8988T (cell line): ENCODE results near the gene PRDM16.
A peak's percentile ranks its signal among the peaks of the same experiment; 100 is the strongest.

Source experiments
- DNase-seq: peaks from one replicate; pipeline ENCODE4 v3.0.0; 2011

The PRDM16 gene

DNA sequence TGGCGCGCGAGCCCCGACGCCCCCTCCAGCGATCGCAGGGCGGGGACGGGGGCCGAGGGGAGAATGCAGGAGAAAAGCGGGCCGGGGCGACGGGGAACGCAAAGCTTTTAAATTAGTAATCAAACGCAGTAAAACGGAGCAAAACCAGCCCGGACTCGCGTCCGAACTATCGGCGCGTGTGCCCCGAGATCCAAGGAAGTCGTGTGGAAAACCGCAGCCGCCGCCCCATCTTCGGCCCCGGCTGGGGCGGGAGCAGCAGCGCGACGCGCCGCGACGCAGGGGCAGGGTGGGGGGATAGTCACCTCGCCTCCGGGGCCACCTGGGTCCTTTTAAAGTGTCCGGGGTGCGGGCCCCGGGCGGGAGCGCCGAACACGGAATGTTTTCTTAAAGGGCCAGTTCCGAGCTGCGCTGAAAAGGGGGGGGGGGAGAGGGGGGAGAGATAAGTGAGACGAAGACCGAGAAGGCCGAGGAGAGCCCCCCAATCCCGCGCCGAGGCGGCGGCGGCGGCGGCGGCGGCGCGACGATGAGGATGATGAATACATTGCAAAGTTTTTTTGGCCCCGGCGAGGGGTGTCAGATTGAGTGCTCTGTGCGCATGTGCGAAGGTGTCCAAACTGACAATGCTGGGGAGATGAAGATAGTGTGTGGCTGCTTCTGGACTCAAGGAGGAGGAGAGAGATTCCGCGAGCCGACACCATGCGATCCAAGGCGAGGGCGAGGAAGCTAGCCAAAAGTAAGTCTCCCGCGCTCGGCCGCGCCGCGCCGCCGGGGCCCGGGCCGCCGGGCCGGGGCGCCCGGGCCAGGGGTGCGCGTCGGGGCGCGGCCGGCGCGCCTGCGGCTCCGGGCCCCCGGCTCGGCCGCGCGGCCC, at the start of gene PRDM16:
PRDM16 (plus strand) TSS at position 640 of the 868 bp plus-strand sequence; CDS start at position 697, 57 bp downstream.
- DNase-seq: peak; percentile 83

DNA sequence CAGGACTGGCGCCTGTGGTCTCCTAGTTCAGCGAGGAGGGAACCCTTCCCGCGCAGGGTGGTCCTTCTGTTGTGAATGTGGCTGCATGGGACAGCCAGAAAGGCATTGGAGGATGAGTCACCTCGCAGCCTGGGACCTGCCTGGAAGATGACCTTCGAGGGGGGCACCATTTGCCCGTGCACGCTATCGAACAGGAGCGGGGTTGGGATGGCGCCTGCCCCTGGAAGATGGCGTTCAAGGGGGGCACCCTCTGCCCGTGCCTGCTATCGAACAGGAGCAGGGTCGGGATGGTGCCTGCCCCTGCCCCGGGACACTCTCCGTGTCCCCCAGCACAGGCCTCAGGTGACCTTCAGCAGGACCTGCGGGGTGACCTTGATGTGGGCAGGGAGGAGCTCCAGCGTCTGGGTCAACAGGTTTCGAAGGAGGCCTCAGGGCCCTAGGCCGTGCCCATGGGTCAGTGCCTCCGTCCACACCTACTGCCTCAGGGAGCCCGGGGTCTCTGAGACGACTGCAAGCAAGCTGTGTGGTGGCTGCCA, 49.4 kb upstream of the PRDM16 start:
- DNase-seq: no peak

DNA sequence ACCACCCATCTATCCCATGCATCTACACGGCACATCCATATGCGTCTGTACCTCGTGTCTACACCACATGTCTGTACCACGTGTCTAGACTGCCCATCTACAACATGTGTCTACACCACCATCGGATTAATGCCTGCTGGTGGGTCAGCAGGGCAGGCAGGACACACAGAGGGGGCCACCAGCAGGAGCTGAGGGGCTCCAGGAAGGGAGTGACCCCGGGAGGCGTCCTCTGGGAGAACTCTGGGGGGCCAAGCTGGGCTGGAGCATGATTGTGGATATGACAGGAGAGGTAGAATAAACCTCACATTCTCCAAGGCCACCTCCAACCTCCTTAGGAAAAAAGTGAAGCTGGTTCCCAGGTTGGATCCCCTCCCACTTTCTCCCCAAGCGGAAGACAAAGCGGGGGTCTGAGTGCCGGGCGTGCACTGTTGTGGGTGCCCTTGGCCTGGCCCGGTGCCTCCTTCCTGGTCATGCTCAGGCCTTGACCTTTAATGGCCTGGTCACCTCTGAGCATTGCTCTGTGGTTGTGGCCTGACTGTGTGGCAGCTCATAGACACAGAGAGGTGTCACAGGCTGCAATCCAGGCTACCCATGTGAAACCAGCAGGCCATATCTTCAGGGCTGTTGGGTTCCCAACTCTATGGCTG, 48.6 kb upstream of the PRDM16 start:
- DNase-seq: no peak

GRCh38 chr1:3021233-3021671, 47.8 kb upstream of the PRDM16 start, which contains the start of gene ACTRT2:
ACTRT2 (plus strand) TSS chr1:3021467; CDS start chr1:3021687, 220 bp downstream.
- no peak for DNase-seq

GRCh38 chr1:3021801-3022401, 47.1 kb upstream of the PRDM16 start:
- no peak for DNase-seq

DNA sequence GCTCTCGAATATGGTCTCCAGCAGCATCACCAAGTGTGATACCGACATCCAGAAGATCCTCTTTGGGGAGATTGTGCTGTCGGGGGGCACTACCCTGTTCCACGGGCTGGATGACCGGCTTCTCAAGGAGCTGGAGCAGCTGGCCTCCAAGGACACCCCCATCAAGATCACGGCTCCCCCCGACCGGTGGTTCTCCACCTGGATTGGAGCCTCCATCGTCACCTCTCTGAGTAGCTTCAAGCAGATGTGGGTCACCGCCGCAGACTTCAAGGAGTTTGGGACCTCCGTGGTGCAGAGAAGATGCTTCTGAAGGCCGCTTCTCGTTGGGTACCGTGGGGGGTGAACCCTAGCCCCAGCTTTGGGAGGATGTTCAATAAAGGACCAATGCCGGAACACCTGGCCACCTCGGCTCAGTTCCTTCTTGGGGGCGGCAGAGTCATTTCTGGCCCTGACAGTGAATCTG, 46.5 kb upstream of the PRDM16 start:
- no peak for DNase-seq

DNA sequence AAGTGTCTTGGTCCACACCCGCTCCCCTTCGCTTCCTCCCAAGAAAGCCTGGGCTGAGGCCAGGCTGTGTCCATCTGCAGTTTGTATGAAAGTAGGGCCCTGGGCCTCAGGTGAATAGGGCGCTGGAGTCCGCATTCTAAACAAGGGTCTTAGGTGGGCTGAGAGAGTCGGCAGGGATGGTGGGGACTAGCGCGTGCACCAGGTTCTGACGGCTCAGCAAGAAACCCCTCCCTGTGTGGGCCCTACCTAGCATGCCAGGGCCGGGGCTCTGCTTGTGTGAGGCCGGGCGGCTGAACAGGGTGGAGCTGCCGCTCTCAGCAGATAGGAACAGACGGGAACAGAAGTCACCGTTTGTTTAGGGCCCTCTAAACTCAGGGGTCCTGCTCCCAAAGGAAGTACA, 46.0 kb upstream of the PRDM16 start:
- DNase-seq: no peak

DNA sequence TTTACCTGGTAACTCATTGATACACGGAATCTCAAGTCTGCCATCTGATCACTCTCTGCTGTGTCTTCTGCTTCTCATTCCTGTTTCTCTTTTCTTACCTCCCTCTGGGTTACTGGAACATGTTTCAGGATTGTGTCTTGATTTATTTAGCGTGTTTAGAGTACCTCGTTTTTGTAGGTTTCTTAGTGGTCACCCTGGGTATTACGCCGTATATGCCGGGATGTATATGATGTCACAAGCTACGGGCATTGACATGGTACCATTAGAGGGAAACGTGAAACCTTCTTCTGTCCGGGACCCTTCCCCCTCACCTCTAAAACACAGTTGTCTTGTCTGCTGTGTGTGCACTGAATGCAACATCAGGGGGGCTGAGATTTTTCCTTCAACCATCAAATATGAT, 45.0 kb upstream of the PRDM16 start:
- no peak for DNase-seq

DNA sequence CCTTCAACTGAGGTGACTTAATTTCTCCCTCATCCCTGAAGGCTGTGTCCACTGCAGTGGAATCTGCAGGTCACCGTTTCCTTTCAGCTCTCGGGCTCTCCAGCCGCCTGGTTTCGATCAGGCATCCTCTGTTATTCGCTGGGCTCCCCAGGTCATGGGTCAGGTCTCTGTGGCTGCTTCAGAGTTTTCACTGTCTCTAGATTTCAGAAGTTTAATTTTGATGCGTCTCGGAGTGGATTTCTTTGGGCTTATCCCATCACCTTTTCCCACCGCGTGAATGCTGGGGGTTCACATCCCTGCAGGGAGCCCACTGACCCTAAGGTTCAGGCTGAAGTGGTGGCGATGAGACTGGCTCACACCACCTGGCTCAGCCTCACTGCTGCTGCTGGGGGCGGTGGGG, 44.4 kb upstream of the PRDM16 start:
- DNase-seq: no peak

DNA sequence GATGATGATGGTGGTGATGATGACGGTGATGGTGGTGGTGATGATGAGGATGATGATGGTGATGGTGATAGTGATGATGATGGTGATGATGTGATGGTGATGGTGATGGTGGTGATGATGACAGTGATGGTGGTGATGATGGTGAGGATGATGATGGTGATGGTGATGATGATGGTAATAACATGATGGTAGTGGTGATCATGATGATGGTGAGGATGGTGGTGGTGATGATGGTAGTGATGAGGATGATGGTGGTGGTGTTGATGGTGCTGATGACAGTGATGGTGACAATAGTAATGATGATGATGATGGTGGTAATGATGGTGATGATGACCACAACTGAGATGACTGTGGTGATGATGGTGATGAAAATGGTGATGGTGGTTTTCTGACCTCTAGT, 42.9 kb upstream of the PRDM16 start:
- DNase-seq: no peak

DNA sequence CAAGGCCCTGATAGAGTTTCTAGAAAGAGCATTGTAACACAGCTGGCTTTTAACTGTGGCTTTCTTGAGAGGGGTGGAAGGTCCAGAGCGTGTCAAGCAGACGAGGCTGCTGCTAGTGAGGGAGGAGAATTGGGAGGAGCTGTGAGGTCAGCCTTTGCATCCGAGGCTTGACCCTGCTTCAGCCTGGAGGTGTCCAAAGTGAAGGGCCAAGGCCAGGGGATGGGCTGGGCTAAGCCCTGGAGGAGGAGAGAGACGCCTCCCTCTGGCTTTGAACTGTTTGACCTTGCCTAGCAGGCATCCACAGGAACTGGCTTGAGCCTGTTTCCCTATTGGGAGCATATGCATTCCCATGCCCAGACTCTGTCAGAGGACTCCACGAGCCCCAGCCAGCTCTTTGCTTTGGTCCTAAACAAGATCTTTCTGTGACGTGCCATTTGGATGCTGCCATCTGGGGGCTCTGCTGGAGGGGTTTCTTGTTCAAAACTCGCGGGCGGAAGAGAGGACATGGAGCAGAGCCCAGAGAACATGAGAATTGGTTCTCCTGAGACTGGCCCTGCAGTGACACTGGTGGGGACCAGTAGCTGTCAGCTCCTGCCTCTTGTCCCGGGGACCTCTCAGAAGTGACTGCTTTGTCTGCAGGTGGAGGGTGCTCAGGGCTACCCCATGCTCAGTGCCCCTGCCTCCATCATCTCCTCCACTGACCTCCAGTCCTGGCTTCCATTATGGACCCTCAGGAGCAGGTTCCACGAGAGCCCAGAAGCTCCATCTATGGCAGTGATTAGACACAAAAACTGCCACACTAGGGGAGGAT, 42.2 kb upstream of the PRDM16 start:
- DNase-seq: no peak

- no peak for DNase-seq
These were observed 41.2 kb upstream of the PRDM16 start for GRCh38 chr1:3027611-3028371.

DNA sequence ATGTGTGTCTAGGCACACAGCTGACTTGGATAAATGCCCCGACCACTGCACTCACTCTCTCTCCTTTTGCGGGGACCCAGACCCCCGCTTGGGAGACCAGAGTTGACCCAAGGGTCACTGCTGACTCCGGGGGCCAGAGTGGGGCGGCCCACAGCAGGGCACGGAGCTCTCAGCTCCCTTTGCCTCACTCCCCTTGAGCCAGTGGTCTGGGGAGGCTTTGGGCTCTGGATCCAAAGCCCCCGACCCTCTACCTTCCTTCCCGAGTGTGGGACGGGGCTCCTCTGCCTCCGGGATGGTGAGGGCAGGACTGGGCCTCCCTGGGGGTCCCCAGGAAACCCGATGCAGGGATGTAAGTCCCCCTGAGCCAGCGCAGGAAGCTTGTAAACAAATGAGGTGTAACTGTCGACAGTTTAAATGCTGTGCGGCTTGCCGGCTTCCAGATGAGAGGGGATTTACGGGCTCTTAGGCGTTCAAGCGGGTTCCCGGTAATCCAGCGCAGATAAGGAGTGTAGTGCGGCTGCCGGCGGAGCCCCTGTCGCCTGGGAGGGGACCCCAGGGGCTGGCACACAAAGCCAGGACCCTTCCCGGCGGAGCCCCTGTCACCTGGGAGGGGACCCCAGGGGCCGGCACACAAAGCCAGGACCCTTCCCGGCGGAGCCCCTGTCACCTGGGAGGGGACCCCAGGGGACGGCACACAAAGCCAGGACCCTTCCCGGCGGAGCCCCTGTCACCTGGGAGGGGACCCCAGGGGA, 40.3 kb upstream of the PRDM16 start:
- no peak for DNase-seq

DNA sequence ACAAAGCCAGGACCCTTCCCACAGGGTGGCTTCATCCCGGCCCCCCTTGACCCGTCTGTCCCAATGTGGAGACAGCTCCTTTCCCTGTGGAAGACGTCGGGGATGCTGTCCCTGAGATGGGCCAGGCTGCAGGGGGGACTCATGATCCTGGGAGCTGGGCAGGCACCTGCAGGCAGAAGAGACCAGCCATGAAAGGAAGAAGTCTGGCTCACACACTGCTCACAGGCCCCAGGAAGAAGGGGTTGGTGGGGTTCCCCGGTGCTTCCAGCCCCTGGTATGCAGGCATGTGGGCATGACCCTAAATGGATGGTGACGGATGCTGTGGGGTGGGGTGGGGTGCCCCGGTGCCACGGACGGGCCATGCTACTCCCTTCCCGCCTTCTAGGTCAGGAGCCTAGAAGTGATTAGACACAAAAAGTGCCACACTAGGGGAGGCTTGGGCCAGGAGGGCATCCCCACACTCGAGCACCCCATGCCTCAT, 39.5 kb upstream of the PRDM16 start:
- DNase-seq: no peak

DNA sequence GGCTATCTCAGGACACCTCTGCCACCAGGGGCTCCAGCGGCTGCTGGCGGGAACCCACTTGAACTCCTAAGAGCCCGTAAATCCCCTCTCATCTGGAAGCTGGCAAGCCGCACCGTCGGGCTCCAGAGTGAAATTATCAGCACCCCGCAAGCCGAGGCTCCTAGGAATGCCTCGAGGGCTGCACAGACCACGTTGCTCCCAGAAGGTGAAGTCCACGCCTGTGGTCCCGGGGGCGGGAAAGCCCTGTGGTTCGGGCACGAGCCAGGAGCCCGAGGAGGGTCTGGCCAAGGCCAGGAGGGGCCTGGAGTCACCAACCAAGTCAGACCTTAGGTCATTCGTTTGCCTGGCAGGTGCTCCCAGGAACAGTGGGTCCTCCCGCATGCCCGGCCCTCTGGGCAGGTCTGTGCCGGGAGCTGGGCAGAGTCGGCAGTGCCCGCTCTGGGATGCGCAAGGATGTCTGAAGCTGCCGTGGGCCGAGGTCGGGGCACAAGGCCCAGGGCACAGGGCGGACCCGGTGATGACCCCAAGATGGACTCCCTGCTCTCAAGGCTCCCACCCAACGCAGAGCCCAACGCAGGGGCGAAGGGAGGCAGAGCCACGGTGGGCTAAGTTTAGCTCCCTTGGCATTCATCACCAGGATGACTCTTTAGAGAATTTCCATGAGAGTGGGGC, 38.9 kb upstream of the PRDM16 start:
- no peak for DNase-seq

DNA sequence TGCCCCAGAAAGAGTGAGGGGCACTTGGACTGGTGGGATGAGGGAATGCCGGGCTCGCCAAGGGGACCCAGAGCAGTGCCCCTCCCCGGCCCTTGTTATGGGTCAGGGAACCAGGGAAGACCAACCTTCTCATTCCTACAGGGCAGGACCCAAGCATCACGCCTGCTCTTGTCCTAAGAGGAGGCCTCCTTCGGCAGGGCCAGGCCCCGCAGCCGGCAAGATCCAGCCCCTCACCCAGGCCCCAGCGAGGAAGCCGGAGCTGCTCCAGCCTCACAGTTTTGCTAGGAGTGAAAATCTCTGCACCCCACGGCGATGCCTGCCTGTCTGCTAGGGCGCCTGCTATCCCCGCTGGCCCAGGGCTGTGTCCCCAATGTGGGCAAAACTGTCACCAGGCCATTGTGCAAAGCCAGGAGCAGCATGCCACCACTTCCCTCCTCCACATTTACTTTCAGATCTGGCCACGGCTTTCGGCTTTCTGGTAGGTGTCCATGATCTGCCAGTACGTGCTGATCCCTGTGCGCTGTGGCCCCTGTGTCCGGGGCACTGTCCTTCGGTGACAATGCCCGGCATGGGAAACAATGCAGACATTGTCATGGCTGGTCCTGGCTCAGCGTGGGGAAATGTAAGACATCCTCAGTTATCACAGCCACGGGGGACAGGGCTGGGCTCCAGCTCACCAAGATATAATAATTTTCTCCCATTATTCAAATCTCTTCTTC, 38.2 kb upstream of the PRDM16 start:
- DNase-seq: no peak

GRCh38 chr1:3031401-3032221, 37.4 kb upstream of the PRDM16 start:
- DNase-seq: no peak

- DNase-seq: no peak
These were observed 36.5 kb upstream of the PRDM16 start for GRCh38 chr1:3032371-3033039.
